Naive thymus-derived CD8-positive, alpha-beta T cell (primary cell): ENCODE data around the gene RACK1. TPM values are rescaled to one million over a fixed set of nuclear protein-coding genes. Genes with fewer than 3 reads are reported as not detected.
"Not testable (repeated sequence)": the region's sequence is repeated elsewhere in the genome, so short reads cannot be mapped to it uniquely, and the experiment has no call there.

Experiments
- ATAC-seq, 2 donors: fragments of 150-1000 bp; cut with Tn5 transposase in 1 of 2; sonication (Bioruptor Pico), chemical (Tn5 transposase) in 1 of 2; 1 replicate in 1 of 2; 2 replicates in 1 of 2; pipeline ENCODE4 v1.10.0; 2021; ENCODE audit warnings: mild to moderate bottlenecking in 2 of 2, moderate library complexity in 2 of 2
- POLR2A ChIA-PET: fragments of 350-600 bp; sonication (Branson Sonifier 250); formaldehyde crosslinking; loops from one replicate; lab custom pipeline; 2021; ENCODE audit warnings: antibody characterized with exemption; lab: Charles Lee
- DNase-seq, 10 donors: peaks; one replicate each; pipeline versions ENCODE4 v3.0.0 to v3.0.0-alpha.2; 2020 to 2022
- H3K27ac Mint-ChIP-seq, 10 donors: one replicate each; pipeline ENCODE4 v1.8.0; 2020 to 2022; ENCODE audit warnings: mild to moderate bottlenecking in 10 of 10, mixed read lengths in 10 of 10, moderate library complexity in 4 of 10, inconsistent platforms in 1 of 10
- H3K27me3 Mint-ChIP-seq, 5 donors: one replicate each; pipeline ENCODE4 v1.8.0; 2021 to 2022; ENCODE audit warnings: mixed read lengths in 5 of 5
- H3K36me3 Mint-ChIP-seq, 3 donors: one replicate each; pipeline ENCODE4 v1.8.0; 2020 to 2022; ENCODE audit warnings: mixed read lengths in 3 of 3, mild to moderate bottlenecking in 2 of 3, inconsistent platforms in 1 of 3
- H3K4me1 Mint-ChIP-seq, 4 donors: one replicate each; pipeline ENCODE4 v1.8.0; 2021 to 2022; ENCODE audit warnings: mixed read lengths in 4 of 4
- H3K4me3 Mint-ChIP-seq, 10 donors: one replicate each; pipeline ENCODE4 v1.8.0; 2020 to 2022; ENCODE audit warnings: mild to moderate bottlenecking in 10 of 10, mixed read lengths in 10 of 10, moderate library complexity in 6 of 10, inconsistent platforms in 1 of 10
- H3K9me3 Mint-ChIP-seq, 9 donors: one replicate each; pipeline ENCODE4 v1.8.0; 2020 to 2022; ENCODE audit warnings: mixed read lengths in 9 of 9, mild to moderate bottlenecking in 3 of 9, inconsistent platforms in 1 of 9, moderate library complexity in 1 of 9
- polyA plus RNA-seq, 3 donors: library from polyadenylated mRNA; unstranded; fragments of 300-500 nt; fragmentation: Illumina TruSeq; gene quantifications; one replicate each; pipeline ENCODE4 v1.2.3, GENCODE V29; 2021
- total RNA-seq, 8 experiments: library from RNA in 2 of 8; stranded (reverse) in 2 of 8; gene quantifications; one replicate each; pipeline ENCODE4 v1.2.3 and lab custom pipeline; 2021 to 2026

RACK1 gene
- total and polyA plus RNA-seq, 5 experiments from 2014 or later: 2,236 to 2,566 (median 2,449) TPM

DNA sequence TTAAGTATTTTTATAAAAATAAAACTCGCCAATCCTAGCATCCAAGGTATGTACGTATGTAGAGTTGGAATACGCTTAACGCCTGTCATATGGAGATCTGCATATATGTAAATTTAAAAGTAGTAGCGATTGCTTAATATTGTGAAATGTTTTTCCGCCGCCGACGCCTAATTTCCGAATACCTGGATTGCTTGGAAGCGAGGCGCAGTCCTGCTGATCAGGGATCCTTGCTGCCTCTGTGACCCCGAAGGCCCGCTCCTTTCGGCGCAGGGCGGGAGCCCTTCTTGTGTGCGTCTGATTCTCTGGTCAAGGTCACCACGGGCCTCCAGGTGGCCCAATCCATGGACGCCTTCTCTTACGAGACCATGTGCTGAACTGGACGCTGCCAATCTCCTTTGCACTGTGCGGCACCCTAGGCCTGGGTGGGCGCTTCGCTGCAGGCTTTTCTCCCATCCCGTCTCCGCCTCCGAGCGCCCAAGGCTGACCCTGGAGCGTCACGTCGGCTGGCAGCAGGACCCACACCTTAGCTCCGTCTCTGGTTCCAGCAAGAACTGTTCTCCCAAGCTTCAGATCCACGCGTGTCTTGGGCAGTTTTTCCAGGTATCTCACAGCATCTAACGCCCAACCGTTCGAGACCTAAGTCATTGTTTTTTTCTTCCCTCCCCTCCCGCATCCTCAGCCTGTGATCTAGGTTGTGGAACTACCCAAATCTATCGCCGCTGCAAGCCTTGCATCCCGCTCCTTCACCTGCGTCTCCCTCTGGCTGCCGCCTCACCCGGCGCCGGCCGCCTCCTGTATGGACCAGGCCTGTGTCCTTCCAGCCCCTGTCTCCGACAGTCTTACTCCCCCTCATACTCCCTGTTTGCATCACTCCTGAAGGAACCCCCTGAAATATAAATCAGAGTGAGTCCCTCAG, 24.2 kb downstream of the RACK1 start:
- Mint-ChIP-seq H3K9me3 (peaks cover 0 to 15% (median 2%) of the 10 kb centered on the region in 9 donors), H3K27me3 (peaks cover 0 to 12% (median 0%) of the 10 kb centered on the region in 5 donors), H3K36me3 (peaks cover 0 to 6% (median 3%) of the 10 kb centered on the region in 3 donors), H3K27ac (peak overlapping the region in 8 of 10 donors; percentile 19 to 97 (median 51)), H3K4me3 (peak overlapping the region; percentile 14 to 65 (median 38)), H3K4me1 (peaks cover 39 to 68% (median 62%) of the 10 kb centered on the region in 4 donors)
- no peak for ATAC-seq
- DNase-seq: no peak
- POLR2A ChIA-PET: interaction anchor here (2.0 to 9.4 kb wide), 3 partner anchors 13 to 31 kb away, joined by 18 to 286 read pairs (median 250); partner anchors contain the start of gene RACK1

DNA sequence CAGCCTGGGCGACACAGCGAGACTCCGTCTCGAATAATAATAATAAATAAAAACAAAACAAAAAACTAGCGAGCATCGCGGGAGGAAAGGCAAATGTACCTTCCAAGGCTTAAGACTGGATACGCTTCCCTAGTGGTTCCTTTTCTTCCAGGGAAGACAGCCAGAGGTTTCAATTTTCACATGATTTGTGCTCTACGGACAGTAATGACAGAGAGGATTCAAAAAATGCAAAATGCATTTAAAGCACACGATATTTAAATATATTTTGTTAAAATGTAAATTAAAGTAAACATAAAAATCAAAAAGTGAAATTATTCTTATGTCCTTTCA, 24.9 kb downstream of the RACK1 start:
- peak overlapping the region in 8 of 10 donors; percentile 89 to 99 (median 97) for H3K27ac Mint-ChIP-seq
- peaks cover 34 to 61% (median 56%) of the 10 kb centered on the region in 4 donors for H3K4me1 Mint-ChIP-seq
- H3K4me3 Mint-ChIP-seq: peak overlapping the region; percentile 87 to 99 (median 98)
- H3K36me3 Mint-ChIP-seq: peaks cover 0 to 6% (median 3%) of the 10 kb centered on the region in 3 donors
- H3K27me3 Mint-ChIP-seq: peaks cover 0 to 12% (median 0%) of the 10 kb centered on the region in 5 donors
- no peak for DNase-seq
- peaks cover 0 to 15% (median 0%) of the 10 kb centered on the region in 9 donors for H3K9me3 Mint-ChIP-seq
- ATAC-seq: no peak
- POLR2A ChIA-PET: interaction anchor here (0.6 to 3.5 kb wide), 3 partner anchors 12 to 361 kb away, joined by 3 to 46 read pairs (median 4); no protein-coding TSS in a partner anchor

DNA sequence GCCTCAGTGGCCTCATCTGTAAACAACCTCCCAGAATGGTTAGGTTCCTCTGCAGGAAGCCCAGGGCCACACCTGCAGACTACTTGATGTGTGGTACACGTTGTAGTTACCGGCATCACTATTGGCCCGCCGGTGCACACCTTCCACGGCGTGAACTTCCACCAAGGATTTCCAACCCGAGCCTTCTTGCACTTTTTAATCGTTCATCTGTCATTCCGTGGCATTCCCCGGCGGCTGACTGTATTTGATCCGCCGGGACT, 26.0 kb downstream of the RACK1 start:
- DNase-seq (peak in 6 of 10 donors; percentile 29 to 67 (median 42)), ATAC-seq (peak; percentile 22 to 24)
- Mint-ChIP-seq H3K4me3 (peak overlapping the region; percentile 87 to 99 (median 98)), H3K4me1 (peaks cover 30 to 53% (median 51%) of the 10 kb centered on the region in 4 donors), H3K27me3 (peaks cover 0 to 12% (median 0%) of the 10 kb centered on the region in 5 donors), H3K27ac (peak overlapping the region; percentile 89 to 99 (median 96)), H3K9me3 (peaks cover 0 to 15% (median 0%) of the 10 kb centered on the region in 9 donors), H3K36me3 (peaks cover 0 to 6% (median 3%) of the 10 kb centered on the region in 3 donors)
- POLR2A ChIA-PET: interaction anchor here (1.0 to 3.5 kb wide), 6 partner anchors 11 to 43 kb away, joined by 4 to 46 read pairs (median 17); partner anchors contain the start of genes TRIM52 and TRIM7

DNA sequence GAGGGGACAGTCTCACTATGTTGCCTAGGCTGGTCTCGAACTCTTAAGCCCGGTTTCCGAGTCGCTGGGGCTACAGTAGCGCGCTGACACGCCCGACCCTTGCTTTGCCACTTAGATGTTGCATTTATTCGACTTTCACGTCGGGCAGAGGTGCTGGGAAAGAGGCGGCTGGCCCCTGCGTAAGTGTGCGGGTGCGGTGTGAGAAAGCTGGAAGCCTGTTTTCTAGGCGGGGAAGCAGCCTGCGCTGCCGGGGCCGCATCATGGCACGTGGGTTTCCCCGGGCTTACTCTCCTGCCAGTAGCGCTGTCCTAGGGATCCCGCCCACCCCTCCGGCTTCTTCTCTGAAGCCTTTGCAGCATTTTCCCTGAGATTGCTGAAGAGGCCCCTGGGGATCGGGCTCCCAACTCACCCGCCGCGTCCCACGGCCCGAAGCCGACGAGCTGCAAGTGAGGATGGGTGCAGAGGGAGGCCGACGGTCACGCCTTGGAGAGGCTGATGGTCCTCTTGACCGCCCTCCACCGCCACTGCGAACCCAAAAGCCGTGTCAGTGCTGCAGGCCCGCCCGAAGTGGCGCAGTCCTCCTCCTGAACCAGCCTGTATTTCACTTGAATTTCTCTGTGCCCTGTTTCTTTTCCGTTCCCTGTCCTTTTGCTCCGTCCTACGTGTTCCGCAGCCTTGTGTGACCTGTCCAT, 26.4 kb downstream of the RACK1 start:
- Mint-ChIP-seq H3K27me3 (peaks cover 0 to 11% (median 0%) of the 10 kb centered on the region in 5 donors), H3K36me3 (peaks cover 0 to 6% (median 3%) of the 10 kb centered on the region in 3 donors), H3K4me1 (peaks cover 28 to 51% (median 48%) of the 10 kb centered on the region in 4 donors), H3K4me3 (peak overlapping the region; percentile 87 to 99 (median 98)), H3K9me3 (peaks cover 0 to 14% (median 0%) of the 10 kb centered on the region in 9 donors), H3K27ac (peak overlapping the region; percentile 89 to 99 (median 96))
- ATAC-seq (peak; percentile 29 to 36), DNase-seq (peak; percentile 46 to 82 (median 68))
- POLR2A ChIA-PET: interaction anchor here (0.6 to 3.5 kb wide), 8 partner anchors 10 to 44 kb away, joined by 4 to 46 read pairs (median 8); partner anchors contain the start of genes TRIM52 and TRIM7

DNA sequence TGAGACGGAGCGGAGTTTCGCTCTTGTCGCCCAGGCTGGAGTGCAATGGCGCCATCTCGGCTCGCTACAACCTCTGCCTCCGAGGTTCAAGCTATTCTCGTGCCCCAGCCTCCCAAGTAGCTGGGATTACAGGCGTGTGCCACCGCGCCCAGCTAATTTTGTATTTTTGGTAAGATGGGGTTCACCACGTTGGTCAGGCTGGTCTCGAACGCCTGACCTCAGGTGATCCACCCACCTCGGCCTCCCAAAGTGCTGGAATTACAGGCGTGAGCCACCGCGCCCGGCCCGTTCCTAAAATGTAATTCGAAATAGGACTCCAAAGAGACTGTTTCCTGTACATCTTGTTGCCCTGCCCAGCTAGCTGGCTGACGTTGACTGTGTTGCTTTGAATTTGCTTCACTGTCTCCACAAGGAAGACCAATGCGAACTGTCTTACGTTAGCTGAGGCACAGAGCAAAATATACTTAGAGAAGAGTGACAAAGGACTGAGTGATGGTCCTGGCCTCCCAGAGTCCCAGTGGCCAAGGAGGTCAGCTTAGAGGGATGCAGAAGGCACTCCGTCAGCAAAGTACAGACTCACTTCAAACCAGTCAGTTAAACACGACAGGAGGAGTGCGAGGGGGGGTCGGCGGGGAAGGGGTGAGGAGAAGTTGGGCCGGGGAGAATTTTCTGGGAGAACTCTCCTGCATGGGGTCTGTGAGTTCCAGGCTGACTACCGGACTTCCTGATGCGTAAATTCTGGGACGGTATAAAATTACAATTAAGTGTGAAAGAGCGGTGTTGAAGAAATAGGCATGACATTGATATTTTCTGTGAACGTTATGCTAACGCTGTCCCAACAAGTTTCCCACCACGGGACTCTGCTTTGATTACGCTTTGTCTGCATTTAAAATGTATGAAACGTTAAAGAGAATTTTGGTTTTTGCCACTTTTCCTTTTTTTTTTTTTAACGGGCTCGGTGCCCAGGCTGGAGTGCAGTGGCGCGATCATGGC, 27.4 kb downstream of the RACK1 start:
- POLR2A ChIA-PET: interaction anchor here (0.6 to 3.5 kb wide), 9 partner anchors 9 to 45 kb away, joined by 3 to 46 read pairs (median 7); partner anchors contain the start of genes TRIM52 and TRIM7
- peak in 7 of 10 donors; percentile 28 to 70 (median 46) for DNase-seq
- Mint-ChIP-seq H3K4me3 (peak overlapping the region; percentile 87 to 99 (median 98)), H3K36me3 (peaks cover 0 to 3% (median 2%) of the 10 kb centered on the region in 3 donors), H3K27ac (peak overlapping the region; percentile 81 to 99 (median 92)), H3K9me3 (peaks cover 0 to 5% (median 0%) of the 10 kb centered on the region in 9 donors), H3K27me3 (peaks cover 0 to 4% (median 0%) of the 10 kb centered on the region in 5 donors), H3K4me1 (peaks cover 22 to 45% (median 42%) of the 10 kb centered on the region in 4 donors)
- ATAC-seq: peak in 1 of 2 donors; percentile 45

DNA sequence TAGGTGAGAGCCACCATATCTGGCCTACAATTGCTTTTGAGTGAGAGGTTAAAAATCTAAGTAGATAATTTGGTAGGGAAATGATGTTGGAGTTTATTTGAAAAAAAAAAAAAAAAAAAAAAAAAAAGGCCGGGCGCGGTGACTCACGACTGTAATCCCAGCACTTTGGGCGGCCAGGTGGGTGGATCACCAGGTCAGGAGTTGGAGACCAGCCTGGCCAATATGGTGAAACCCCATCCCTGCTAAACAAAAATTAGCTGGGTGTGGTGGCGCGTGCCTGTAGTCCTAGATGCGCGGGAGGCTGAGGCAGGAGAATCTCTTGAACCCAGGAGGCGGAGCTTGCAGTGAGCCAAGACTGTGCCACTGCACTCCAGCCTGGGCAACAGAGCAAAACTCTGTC, 29.5 kb downstream of the RACK1 start:
- not testable (repeated sequence) for ATAC-seq, H3K9me3 Mint-ChIP-seq, H3K27me3 Mint-ChIP-seq, DNase-seq, H3K36me3 Mint-ChIP-seq, H3K27ac Mint-ChIP-seq
- Mint-ChIP-seq H3K4me1 (peaks cover 17 to 32% (median 28%) of the 10 kb centered on the region in 4 donors), H3K4me3 (peak overlapping the region in 4 of 10 donors; percentile 4 to 50 (median 28))
- POLR2A ChIA-PET: interaction anchor here (0.9 to 5.7 kb wide), 3 partner anchors 22 to 47 kb away, joined by 3 to 24 read pairs (median 9); no protein-coding TSS in a partner anchor

DNA sequence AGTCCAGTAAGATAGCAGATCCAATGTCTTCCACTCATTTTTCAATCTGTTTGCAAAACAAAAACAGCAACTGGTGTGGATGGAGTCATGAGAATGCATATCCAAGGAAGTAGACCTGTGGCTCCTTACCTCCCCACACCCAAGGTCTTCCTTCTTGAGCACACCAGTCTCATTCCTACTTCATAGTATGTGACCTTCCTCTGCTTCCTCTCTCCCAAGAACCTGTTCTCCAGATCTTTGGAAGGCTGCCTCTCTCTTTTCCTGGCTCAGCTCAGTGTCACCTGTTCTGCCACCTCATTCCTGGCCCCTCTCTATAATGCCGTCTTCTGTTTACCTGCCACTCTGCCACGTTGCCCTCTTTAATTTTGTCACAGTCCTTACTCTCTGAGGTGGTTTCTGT, 30.8 kb downstream of the RACK1 start:
- ATAC-seq (no peak), DNase-seq (no peak)
- H3K4me3 Mint-ChIP-seq: no peak overlapping the region
- peaks cover 0 to 3% (median 0%) of the 10 kb centered on the region in 9 donors for H3K9me3 Mint-ChIP-seq
- H3K36me3 Mint-ChIP-seq: no peaks in the 10 kb centered on the region
- H3K4me1 Mint-ChIP-seq: peaks cover 18 to 32% (median 26%) of the 10 kb centered on the region in 4 donors
- H3K27ac Mint-ChIP-seq: peak overlapping the region in 1 of 10 donors; percentile 15
- no peaks in the 10 kb centered on the region for H3K27me3 Mint-ChIP-seq
- POLR2A ChIA-PET: interaction anchor here (0.6 to 5.7 kb wide), 4 partner anchors 10 to 49 kb away, joined by 3 to 24 read pairs (median 4); partner anchors contain the start of gene TRIM41

DNA sequence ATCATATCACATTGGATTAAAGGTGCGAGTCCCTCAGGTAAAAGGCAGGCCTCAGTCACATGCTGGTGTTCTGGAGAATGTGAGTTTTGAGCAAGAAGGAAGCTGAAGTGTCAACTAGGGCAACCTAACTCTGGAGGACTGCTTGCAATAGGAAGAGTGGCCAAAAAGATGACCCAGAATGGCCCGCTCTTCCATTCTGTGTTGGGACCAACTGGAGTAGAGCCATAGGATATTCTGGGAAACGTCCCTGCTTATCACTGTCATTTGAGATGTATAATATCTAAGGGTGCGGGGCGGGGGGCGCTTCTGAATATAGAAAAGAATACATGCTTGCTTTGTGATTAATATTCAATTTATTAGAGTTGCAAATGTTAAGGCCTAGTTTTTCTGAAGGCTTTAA, 31.6 kb downstream of the RACK1 start:
- Mint-ChIP-seq H3K36me3 (peaks cover 0 to 3% (median 0%) of the 10 kb centered on the region in 3 donors), H3K27ac (no peak overlapping the region), H3K4me3 (no peak overlapping the region), H3K4me1 (peaks cover 18 to 35% (median 26%) of the 10 kb centered on the region in 4 donors), H3K9me3 (peaks cover 0 to 5% (median 0%) of the 10 kb centered on the region in 9 donors), H3K27me3 (peaks cover 0 to 4% (median 0%) of the 10 kb centered on the region in 5 donors)
- DNase-seq (no peak), ATAC-seq (no peak)
- POLR2A ChIA-PET: interaction anchor here (0.6 to 5.7 kb wide), 3 partner anchors 20 to 29 kb away, joined by 3 to 24 read pairs (median 7); no protein-coding TSS in a partner anchor

DNA sequence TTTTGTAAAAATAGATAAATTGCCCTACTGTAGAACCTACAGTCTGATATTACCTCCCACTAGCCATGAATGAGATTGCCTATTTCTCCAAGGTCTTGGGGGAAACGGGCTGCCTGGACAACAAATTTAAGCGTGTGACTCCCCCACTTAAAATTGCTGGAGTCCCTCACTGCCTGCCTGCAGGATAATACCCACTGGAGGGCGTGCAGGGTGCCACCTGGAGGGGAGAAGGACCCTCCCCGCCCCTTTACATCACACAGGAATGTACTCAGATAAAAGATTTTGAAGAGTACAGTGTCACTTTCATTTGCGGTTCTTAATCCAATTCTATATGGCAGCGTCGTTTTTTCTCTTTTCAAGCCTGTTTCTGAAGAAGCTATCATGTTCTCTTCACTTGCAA, 32.5 kb downstream of the RACK1 start:
- POLR2A ChIA-PET: interaction anchor here (5.7 kb wide), 1 partner anchor 19 kb away, joined by 24 read pairs; no protein-coding TSS in a partner anchor
- Mint-ChIP-seq H3K9me3 (peaks cover 0 to 10% (median 0%) of the 10 kb centered on the region in 9 donors), H3K4me1 (peaks cover 19 to 38% (median 30%) of the 10 kb centered on the region in 4 donors), H3K4me3 (no peak overlapping the region), H3K27me3 (peaks cover 0 to 10% (median 4%) of the 10 kb centered on the region in 5 donors), H3K27ac (peak overlapping the region in 3 of 10 donors; percentile 37 to 67 (median 42)), H3K36me3 (peaks cover 0 to 7% (median 2%) of the 10 kb centered on the region in 3 donors)
- DNase-seq (peak in 2 of 10 donors; percentile 27 to 32), ATAC-seq (no peak)

DNA sequence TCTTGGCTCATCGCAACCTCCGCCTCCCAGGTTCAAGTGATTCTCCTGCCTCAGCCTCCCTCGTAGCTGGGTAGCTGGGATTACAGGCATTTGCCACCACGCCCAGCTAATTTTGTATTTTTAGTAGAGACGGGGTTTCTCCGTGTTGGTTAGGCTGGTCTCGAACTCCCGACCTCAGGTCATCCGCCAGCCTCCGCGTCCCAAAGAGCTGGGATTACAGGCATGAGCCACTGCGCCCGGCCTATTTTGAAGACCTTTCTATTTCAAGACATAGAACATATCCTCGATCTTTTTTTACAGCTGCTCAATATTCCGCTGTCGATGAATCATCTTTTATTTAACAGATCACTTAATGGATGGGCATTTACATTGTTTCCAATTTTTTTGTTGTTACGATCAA, 33.0 kb downstream of the RACK1 start:
- DNase-seq, H3K4me3 Mint-ChIP-seq, H3K36me3 Mint-ChIP-seq, H3K9me3 Mint-ChIP-seq, ATAC-seq: not testable (repeated sequence)
- H3K27ac Mint-ChIP-seq: peak overlapping the region in 2 of 10 donors; percentile 1 to 37
- POLR2A ChIA-PET: interaction anchor here (5.7 kb wide), 1 partner anchor 19 kb away, joined by 24 read pairs; no protein-coding TSS in a partner anchor
- peaks cover 22 to 41% (median 33%) of the 10 kb centered on the region in 4 donors for H3K4me1 Mint-ChIP-seq
- H3K27me3 Mint-ChIP-seq: peaks cover 4 to 15% (median 8%) of the 10 kb centered on the region in 5 donors
